Ishikawa (cell line): Measurements from ENCODE around the gene AGPAT4.

Source experiments
- CEBPB ChIP-seq: IDR thresholded peaks from 2 replicates; pipeline ENCODE4 v1.6.1; 2012
- CREB1 ChIP-seq: IDR thresholded peaks from 2 replicates; pipeline ENCODE4 v1.6.1; 2012; ENCODE audit warnings: low read depth
- EGR1 ChIP-seq: IDR thresholded peaks from 2 replicates; pipeline ENCODE4 v1.6.1; 2012
- EP300 ChIP-seq: IDR thresholded peaks from 2 replicates; pipeline ENCODE4 v1.6.1; 2012; ENCODE audit warnings: borderline replicate concordance
- FOXM1 ChIP-seq: IDR thresholded peaks from 2 replicates; pipeline ENCODE4 v1.6.1; 2012; ENCODE audit warnings: low read depth, borderline replicate concordance
- NFIC ChIP-seq: IDR thresholded peaks from 2 replicates; pipeline ENCODE4 v1.6.1; 2012
- RAD21 ChIP-seq: IDR thresholded peaks from 2 replicates; pipeline ENCODE4 v1.6.1; 2012; ENCODE audit warnings: low read depth
- TAF1 ChIP-seq: IDR thresholded peaks from 2 replicates; pipeline ENCODE4 v1.6.1; 2012; ENCODE audit warnings: low read depth, mild to moderate bottlenecking
- TCF12 ChIP-seq: IDR thresholded peaks from 2 replicates; pipeline ENCODE4 v1.6.1; 2012; ENCODE audit warnings: low read depth
- TEAD4 ChIP-seq: IDR thresholded peaks from 2 replicates; pipeline ENCODE4 v1.6.1; 2012
- YY1 ChIP-seq: IDR thresholded peaks from 2 replicates; pipeline ENCODE4 v1.6.1; 2012; ENCODE audit warnings: low read depth
- ZBTB7A ChIP-seq: IDR thresholded peaks from 2 replicates; pipeline ENCODE4 v1.6.1; 2012; ENCODE audit warnings: low read depth
- TF ChIP-seq, protein P1 (sequence below): IDR thresholded peaks from 2 replicates; pipeline ENCODE4 v1.6.1; 2012
- TF ChIP-seq, protein P2 (sequence below): IDR thresholded peaks from 2 replicates; pipeline ENCODE4 v1.6.1; 2012; ENCODE audit warnings: low read depth, mild to moderate bottlenecking
- TF ChIP-seq, protein P3 (sequence below): IDR thresholded peaks from 2 replicates; pipeline ENCODE4 v1.6.1; 2012

AGPAT4 gene

DNA sequence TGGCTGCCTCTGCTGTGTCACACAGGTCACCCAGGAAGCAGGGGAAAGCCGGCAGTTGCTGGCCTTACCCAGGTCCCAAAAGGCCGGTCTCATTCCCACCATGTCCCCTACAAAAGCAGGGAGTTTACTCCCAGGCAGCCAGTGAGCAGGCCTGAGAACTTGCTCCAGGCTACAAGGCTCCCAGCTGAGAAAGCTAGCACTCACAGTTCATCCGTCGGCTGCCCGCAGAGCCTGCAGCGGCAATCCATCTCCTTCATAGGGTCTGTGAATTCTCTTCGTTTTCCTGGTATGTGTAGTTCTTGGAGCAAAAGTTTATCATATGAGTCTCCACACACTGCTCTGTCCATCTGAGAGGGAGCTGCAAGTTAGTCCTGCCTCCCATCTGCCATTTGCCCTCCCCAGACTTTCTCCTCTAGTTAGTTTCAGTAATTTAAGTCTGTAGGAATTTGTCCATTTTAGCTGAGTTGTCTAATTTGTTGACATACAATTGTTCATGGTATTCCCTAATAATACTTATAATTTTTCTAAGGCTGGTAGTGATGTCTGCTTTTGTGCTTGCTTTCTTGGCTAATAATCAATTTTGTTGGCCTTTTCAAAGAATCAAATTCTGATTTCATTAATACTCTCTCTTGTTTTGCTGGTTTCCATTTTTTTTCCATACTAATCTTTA, 146.7 kb downstream of the AGPAT4 start:
- TF ChIP-seq RAD21 (no peak), TAF1 (no peak)

DNA sequence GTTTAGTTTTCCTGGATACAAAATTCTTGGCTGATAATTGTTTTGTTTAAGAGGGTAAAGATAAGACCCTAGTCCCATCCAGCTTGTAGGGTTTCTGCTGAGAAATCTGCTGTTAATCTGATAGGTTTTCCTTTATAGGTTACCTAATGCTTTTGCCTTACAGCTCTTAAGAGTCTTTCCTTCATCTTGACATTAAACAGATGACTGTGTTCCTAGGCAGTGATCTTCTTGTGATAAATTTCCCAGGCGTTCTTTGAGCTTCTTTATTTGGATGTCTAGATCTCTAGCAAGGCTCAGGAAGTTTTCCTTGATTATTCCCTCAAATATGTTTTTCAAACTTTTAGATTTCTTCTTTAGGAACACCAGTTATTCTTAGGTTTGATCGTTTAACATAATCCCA, 148.3 kb downstream of the AGPAT4 start:
- TF ChIP-seq NFIC, result no peak
- TF ChIP-seq, protein P1, sequence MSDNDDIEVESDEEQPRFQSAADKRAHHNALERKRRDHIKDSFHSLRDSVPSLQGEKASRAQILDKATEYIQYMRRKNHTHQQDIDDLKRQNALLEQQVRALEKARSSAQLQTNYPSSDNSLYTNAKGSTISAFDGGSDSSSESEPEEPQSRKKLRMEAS, result no peak
- TF ChIP-seq FOXM1, result no peak
- TF ChIP-seq, protein P2, sequence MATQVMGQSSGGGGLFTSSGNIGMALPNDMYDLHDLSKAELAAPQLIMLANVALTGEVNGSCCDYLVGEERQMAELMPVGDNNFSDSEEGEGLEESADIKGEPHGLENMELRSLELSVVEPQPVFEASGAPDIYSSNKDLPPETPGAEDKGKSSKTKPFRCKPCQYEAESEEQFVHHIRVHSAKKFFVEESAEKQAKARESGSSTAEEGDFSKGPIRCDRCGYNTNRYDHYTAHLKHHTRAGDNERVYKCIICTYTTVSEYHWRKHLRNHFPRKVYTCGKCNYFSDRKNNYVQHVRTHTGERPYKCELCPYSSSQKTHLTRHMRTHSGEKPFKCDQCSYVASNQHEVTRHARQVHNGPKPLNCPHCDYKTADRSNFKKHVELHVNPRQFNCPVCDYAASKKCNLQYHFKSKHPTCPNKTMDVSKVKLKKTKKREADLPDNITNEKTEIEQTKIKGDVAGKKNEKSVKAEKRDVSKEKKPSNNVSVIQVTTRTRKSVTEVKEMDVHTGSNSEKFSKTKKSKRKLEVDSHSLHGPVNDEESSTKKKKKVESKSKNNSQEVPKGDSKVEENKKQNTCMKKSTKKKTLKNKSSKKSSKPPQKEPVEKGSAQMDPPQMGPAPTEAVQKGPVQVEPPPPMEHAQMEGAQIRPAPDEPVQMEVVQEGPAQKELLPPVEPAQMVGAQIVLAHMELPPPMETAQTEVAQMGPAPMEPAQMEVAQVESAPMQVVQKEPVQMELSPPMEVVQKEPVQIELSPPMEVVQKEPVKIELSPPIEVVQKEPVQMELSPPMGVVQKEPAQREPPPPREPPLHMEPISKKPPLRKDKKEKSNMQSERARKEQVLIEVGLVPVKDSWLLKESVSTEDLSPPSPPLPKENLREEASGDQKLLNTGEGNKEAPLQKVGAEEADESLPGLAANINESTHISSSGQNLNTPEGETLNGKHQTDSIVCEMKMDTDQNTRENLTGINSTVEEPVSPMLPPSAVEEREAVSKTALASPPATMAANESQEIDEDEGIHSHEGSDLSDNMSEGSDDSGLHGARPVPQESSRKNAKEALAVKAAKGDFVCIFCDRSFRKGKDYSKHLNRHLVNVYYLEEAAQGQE, result no peak
- TF ChIP-seq CREB1, result no peak
- no peak for TF ChIP-seq TEAD4
- no peak for TF ChIP-seq EP300
- TF ChIP-seq RAD21, result no peak
- no peak for TF ChIP-seq ZBTB7A
- TF ChIP-seq TAF1, result no peak
- no peak for TF ChIP-seq YY1
- no peak for TF ChIP-seq CEBPB
- no peak for TF ChIP-seq TCF12
- TF ChIP-seq EGR1, result no peak

DNA sequence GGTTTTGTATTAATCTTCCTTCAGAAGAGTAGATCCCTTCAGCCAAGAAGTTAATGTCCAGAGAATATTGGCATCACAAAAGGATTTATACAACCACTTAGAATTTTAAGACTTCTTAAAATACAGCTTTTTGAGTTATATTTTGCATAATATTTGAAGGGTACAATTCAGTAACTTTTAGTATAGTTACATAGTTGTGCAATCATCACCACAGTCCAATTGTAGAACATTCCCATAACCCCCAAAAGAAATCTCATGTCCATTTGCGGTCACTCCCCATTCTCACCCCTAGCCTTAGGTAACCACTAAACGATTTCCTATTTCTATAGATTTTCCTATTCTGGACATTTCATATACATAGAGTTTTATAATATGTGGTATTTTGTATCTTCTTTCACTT, 155.9 kb downstream of the AGPAT4 start:
- TF ChIP-seq, protein P3, sequence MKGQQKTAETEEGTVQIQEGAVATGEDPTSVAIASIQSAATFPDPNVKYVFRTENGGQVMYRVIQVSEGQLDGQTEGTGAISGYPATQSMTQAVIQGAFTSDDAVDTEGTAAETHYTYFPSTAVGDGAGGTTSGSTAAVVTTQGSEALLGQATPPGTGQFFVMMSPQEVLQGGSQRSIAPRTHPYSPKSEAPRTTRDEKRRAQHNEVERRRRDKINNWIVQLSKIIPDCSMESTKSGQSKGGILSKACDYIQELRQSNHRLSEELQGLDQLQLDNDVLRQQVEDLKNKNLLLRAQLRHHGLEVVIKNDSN, result no peak

DNA sequence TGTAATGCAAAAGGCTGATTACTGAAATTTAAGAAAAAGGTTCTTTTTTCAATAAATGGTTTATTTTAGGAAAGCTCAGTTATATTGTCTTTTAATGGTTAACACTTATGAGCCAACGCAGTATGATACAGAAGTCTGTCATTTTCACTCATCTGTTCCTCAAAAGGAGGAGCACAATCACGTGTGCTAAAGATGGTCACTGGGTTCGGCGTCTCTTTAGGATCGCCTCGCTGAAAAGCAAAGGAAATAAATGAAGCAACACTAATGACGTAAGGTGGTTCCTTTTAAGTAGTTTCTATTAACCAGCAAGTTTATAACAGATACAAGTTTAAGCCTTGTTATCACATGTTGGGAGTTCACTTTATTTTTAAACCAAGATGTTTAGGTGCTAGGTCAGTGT, 156.6 kb downstream of the AGPAT4 start:
- TF ChIP-seq EGR1 (no peak), CREB1 (no peak), ZBTB7A (no peak), FOXM1 (no peak), TEAD4 (no peak), YY1 (no peak), EP300 (no peak), TAF1 (no peak), RAD21 (no peak), TCF12 (no peak), NFIC (no peak), CEBPB (no peak)
- TF ChIP-seq, protein P1, result no peak
- TF ChIP-seq, protein P2, result no peak
- TF ChIP-seq, protein P3, result no peak

DNA sequence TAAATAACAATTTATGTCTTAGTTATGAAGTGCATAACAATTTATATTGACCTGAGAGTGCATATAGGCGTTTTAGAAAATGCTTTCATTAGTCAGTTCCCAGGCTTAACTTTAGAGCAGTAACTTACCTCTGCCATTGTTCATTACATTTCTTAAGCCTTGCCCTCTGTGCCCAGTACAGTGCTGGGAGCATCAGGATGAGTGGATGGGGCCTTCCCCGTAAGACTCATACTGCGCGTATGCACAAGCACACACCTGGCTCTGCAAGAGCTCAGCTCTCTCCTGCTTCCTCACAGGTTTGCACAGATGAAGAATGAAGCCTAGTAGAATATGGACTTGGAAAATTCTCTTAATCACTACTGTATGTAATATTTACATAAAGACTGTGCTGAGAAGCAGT, 157.3 kb downstream of the AGPAT4 start:
- TF ChIP-seq TEAD4 (no peak), ZBTB7A (no peak), TAF1 (no peak), EGR1 (no peak), NFIC (no peak), TCF12 (no peak), CREB1 (no peak), CEBPB (no peak), FOXM1 (no peak), YY1 (no peak)
- TF ChIP-seq, protein P1, result no peak

DNA sequence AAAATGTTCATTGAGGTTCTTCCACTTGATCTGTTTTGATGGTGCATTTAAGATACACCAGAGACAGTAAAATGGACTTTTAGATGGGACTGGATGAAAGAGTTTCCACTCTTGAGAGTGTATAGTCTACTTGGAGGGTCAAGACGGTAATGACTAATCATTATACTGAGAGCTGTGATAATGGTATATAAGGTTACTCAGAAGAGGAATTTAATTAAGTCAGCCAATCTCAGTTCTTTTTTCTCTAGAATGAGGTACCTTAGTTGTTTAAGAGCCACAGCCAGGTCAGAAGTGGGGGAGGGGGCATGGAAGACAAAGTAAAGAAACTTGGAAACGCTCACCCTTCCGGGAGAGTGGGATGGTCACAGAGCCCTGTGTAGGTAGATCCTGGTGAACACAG, 158.4 kb downstream of the AGPAT4 start:
- TF ChIP-seq CREB1 (no peak), NFIC (no peak), EGR1 (no peak), FOXM1 (no peak), CEBPB (no peak), RAD21 (no peak), TCF12 (no peak), TEAD4 (no peak), TAF1 (no peak), ZBTB7A (no peak), EP300 (no peak)
- TF ChIP-seq, protein P3, result no peak
- TF ChIP-seq, protein P2, result no peak
- TF ChIP-seq, protein P1, result no peak
